B cell (primary cell): ENCODE data around the gene C6orf132. TPM values are rescaled to one million over a fixed set of nuclear protein-coding genes. Genes with fewer than 3 reads are reported as not detected.
A peak's percentile ranks its signal among the peaks of the same experiment; 100 is the strongest.

ENCODE experiments used
- ATAC-seq: fragments of 200-7000 bp; cut with Tn5 transposase; one replicate; pipeline ENCODE4 v1.10.0; 2021; ENCODE audit warnings: low read depth, mild to moderate bottlenecking, moderate number of reproducible peaks, moderate library complexity
- CTCF ChIA-PET: fragments of 350-600 bp; sonication (Branson Sonifier 250); formaldehyde crosslinking; loops from one replicate; lab custom pipeline; 2021; ENCODE audit warnings: antibody characterized with exemption, inconsistent platforms; lab: Charles Lee
- POLR2A ChIA-PET: fragments of 350-600 bp; sonication (Branson Sonifier 250); formaldehyde crosslinking; loops from one replicate; lab custom pipeline; 2021; ENCODE audit warnings: antibody characterized with exemption; lab: Charles Lee
- DNase-seq: peaks from one replicate; pipeline ENCODE4 v3.0.0; 2013
- H2AFZ ChIP-seq: 2 replicates; pipeline ENCODE4 v1.6.1; 2012; ENCODE audit warnings: mild to moderate bottlenecking, low read depth, low read length; ENCODE audit not compliant: insufficient read depth, poor library complexity, severe bottlenecking
- H3K27ac ChIP-seq, 2 donors: 1 replicate in 1 of 2; 2 replicates in 1 of 2; pipeline ENCODE4 v1.5.1; 2012 to 2013; ENCODE audit warnings: low read length in 2 of 2, mild to moderate bottlenecking in 2 of 2, moderate library complexity in 1 of 2
- H3K27me3 ChIP-seq, 4 experiments: fragments of 200-600 bp in 1 of 4; sonication (generic) in 1 of 4; replicated peaks in 1 of 4; 1 replicate in 2 of 4; 2 replicates in 2 of 4; pipeline versions ENCODE4 v1.6.1 to v1.7.0; 2013 to 2016; ENCODE audit warnings: low read length in 3 of 4, mild to moderate bottlenecking in 2 of 4, mixed read lengths in 1 of 4, moderate library complexity in 1 of 4; ENCODE audit not compliant: insufficient read depth in 4 of 4, control insufficient read depth in 3 of 4; ENCODE audit errors: control extremely low read depth in 1 of 4
- H3K36me3 ChIP-seq, 2 experiments: replicated peaks in 1 of 2; 1 replicate in 1 of 2; 2 replicates in 1 of 2; pipeline versions ENCODE4 v1.6.1 to v1.7.1; 2013; ENCODE audit warnings: low read length in 1 of 2; ENCODE audit not compliant: insufficient read depth in 2 of 2, control insufficient read depth in 1 of 2; ENCODE audit errors: control extremely low read depth in 1 of 2, extremely low read depth in 1 of 2
- H3K4me1 ChIP-seq, 2 donors: fragments of 200-600 bp in 1 of 2; sonication (generic) in 1 of 2; 1 replicate in 1 of 2; 2 replicates in 1 of 2; pipeline versions ENCODE4 v1.5.1 to v1.6.1; 2013 to 2017; ENCODE audit warnings: low read length in 2 of 2; ENCODE audit not compliant: control insufficient read depth in 2 of 2, insufficient read depth in 2 of 2
- H3K4me2 ChIP-seq: replicated peaks from 2 replicates; pipeline ENCODE3; 2012; ENCODE audit warnings: mild to moderate bottlenecking, low read depth, low read length; ENCODE audit not compliant: poor library complexity, severe bottlenecking
- H3K4me3 ChIP-seq, 5 experiments: fragments of 200-600 bp in 1 of 5; sonication (generic) in 1 of 5; 1 replicate in 3 of 5; 2 replicates in 2 of 5; pipeline versions ENCODE4 v1.5.1 to v1.7.0; 2011 to 2016; ENCODE audit warnings: low read length in 4 of 5, mild to moderate bottlenecking in 4 of 5, low read depth in 2 of 5, control low read depth in 1 of 5, moderate library complexity in 1 of 5; ENCODE audit not compliant: insufficient read depth in 1 of 5; ENCODE audit errors: control extremely low read depth in 1 of 5, extremely low read depth in 1 of 5
- H3K79me2 ChIP-seq: fragments of 200-600 bp; sonication (generic); one replicate; pipeline ENCODE4 v1.6.0; 2016; ENCODE audit warnings: low read length; ENCODE audit not compliant: control insufficient read depth, insufficient read depth
- H3K9ac ChIP-seq: fragments of 200-600 bp; sonication (generic); 2 replicates; pipeline ENCODE4 v1.6.1; 2017; ENCODE audit warnings: mild to moderate bottlenecking, low read length, moderate library complexity
- H3K9me3 ChIP-seq, 3 donors: one replicate each; pipeline versions ENCODE4 v1.6.1 to v1.7.1; 2013; ENCODE audit warnings: low read length in 2 of 3; ENCODE audit not compliant: control insufficient read depth in 2 of 3, insufficient read depth in 1 of 3; ENCODE audit errors: control extremely low read depth in 1 of 3
- H4K20me1 ChIP-seq: 2 replicates; pipeline ENCODE4 v1.6.0; 2012; ENCODE audit warnings: mild to moderate bottlenecking, low read length; ENCODE audit not compliant: insufficient read depth, control insufficient read depth, poor library complexity, severe bottlenecking
- H3K27ac Mint-ChIP-seq: one replicate; pipeline ENCODE4 v1.8.0; 2021; ENCODE audit warnings: mixed read lengths
- H3K27me3 Mint-ChIP-seq: one replicate; pipeline ENCODE4 v1.8.0; 2021; ENCODE audit warnings: mixed read lengths
- H3K4me1 Mint-ChIP-seq: one replicate; pipeline ENCODE4 v1.8.0; 2021; ENCODE audit warnings: mixed read lengths
- H3K4me3 Mint-ChIP-seq: one replicate; pipeline ENCODE4 v1.8.0; 2021; ENCODE audit warnings: mixed read lengths
- H3K9me3 Mint-ChIP-seq: one replicate; pipeline ENCODE4 v1.8.0; 2022; ENCODE audit warnings: mixed read lengths; ENCODE audit not compliant: insufficient read depth
- CTCF ChIP-seq: fragments of 200-600 bp; IDR thresholded peaks from one replicate; pipeline ENCODE4 v1.8.0; 2022; ENCODE audit warnings: antibody characterized with exemption, mild to moderate bottlenecking
- EZH2 ChIP-seq: IDR thresholded peaks from 2 replicates; pipeline ENCODE4 v1.6.1; 2012; ENCODE audit warnings: borderline replicate concordance, low read depth, mild to moderate bottlenecking, moderate library complexity, low read length; ENCODE audit not compliant: insufficient read depth, poor library complexity, severe bottlenecking
- WGBS: methylation state at CpG from one replicate; pipeline ENCODE4 v1.1.5; 2013; ENCODE audit warnings: missing lambda C conversion rate; ENCODE audit not compliant: insufficient coverage; 5-methylcytosine and 5-hydroxymethylcytosine counted together
- intact Hi-C: fragments of 100-400 bp; cut with micrococcal nuclease; formaldehyde crosslinking; loops from one replicate; pipeline ENCODE4 v1.10.0; 2022
- polyA plus RNA-seq: library from polyadenylated mRNA; depleted of rRNA; stranded (reverse); fragments of >200 nt; gene quantifications from 2 replicates; pipeline ENCODE4 v1.2.3, GENCODE V29; 2012
- total RNA-seq, 2 donors: library from RNA; stranded (reverse); fragments of 120-200 nt in 1 of 2; gene quantifications; 1 replicate in 1 of 2; 2 replicates in 1 of 2; pipeline versions ENCODE4 v1.2.3 to v1.2.4, GENCODE V29; 2013 to 2022

Gene C6orf132
- total and polyA plus RNA-seq, 2 donors (not counting 1 experiment from before 2014, with no cell fraction given) = 0.05 TPM; not detected in 1

GRCh38 chr6:42105156-42105648 lies 37.2 kb downstream of the C6orf132 start:
- intact Hi-C loops = no loop called here
- ATAC-seq = no peak
- H3K9me3 Mint-ChIP-seq = no peaks in the 10 kb centered on the region
- Histone ChIP-seq H3K27ac (no peak overlapping the region), H3K79me2 (no peaks in the 10 kb centered on the region), H3K36me3 (no peaks in the 10 kb centered on the region), H3K4me1 (peaks cover 6 to 11% of the 10 kb centered on the region in 2 donors), H4K20me1 (no peaks in the 10 kb centered on the region), H3K9ac (no peak overlapping the region), H3K4me2 (peak overlapping the region; percentile 91), H2AFZ (peak overlapping the region; percentile 84), H3K9me3 (peaks cover 0 to 9% (median 0%) of the 10 kb centered on the region in 3 donors), H3K4me3 (no peak overlapping the region), H3K27me3 (peaks cover 0 to 25% (median 2%) of the 10 kb centered on the region in 4 experiments)
- no peak for TF ChIP-seq CTCF
- TF ChIP-seq EZH2 = no peak
- H3K4me3 Mint-ChIP-seq = peak overlapping the region; percentile 59
- H3K27me3 Mint-ChIP-seq = peaks cover 21% of the 10 kb centered on the region
- no peak for DNase-seq
- H3K4me1 Mint-ChIP-seq = peaks cover 8% of the 10 kb centered on the region
- 91% methylated on average over 15 of the region's 17 CpGs for WGBS
- H3K27ac Mint-ChIP-seq = no peak overlapping the region
- POLR2A ChIA-PET = interaction anchor here (0.6 kb wide), 1 partner anchor 57 kb away, joined by 3 read pairs; no protein-coding TSS in a partner anchor
- CTCF ChIA-PET = interaction anchor here (0.7 to 2.1 kb wide), 9 partner anchors 10 to 442 kb away, joined by 3 to 10 read pairs (median 5); no protein-coding TSS in a partner anchor

- peak overlapping the region; percentile 66 for H3K9ac ChIP-seq
- POLR2A ChIA-PET = interaction anchor here (0.6 kb wide), 1 partner anchor 57 kb away, joined by 3 read pairs; no protein-coding TSS in a partner anchor
- peak overlapping the region; percentile 59 for H3K4me3 Mint-ChIP-seq
- H3K27ac ChIP-seq = no peak overlapping the region
- CTCF ChIA-PET = interaction anchor here (0.7 to 2.3 kb wide), 13 partner anchors 9 to 443 kb away, joined by 3 to 11 read pairs (median 5); no protein-coding TSS in a partner anchor
- peaks cover 0 to 6% (median 0%) of the 10 kb centered on the region in 3 donors for H3K9me3 ChIP-seq
- no peaks in the 10 kb centered on the region for H4K20me1 ChIP-seq
- peak overlapping the region in 4 of 5 experiments; percentile 37 to 65 (median 50) for H3K4me3 ChIP-seq
- DNase-seq (no peak), ATAC-seq (no peak)
- peaks cover 19% of the 10 kb centered on the region for H3K27me3 Mint-ChIP-seq
- H3K36me3 ChIP-seq = no peaks in the 10 kb centered on the region
- 20% methylated on average over 9 of the region's 16 CpGs for WGBS
- TF ChIP-seq CTCF (no peak), EZH2 (no peak)
- peaks cover 8% of the 10 kb centered on the region for H3K4me1 Mint-ChIP-seq
- H3K79me2 ChIP-seq = no peaks in the 10 kb centered on the region
- peaks cover 0 to 25% (median 2%) of the 10 kb centered on the region in 4 experiments for H3K27me3 ChIP-seq
- H3K4me2 ChIP-seq = peak overlapping the region; percentile 91
- intact Hi-C loops = loop anchor here (1.0 kb wide), 2 partner anchors 62 to 324 kb away; partner anchors contain the start of gene PRICKLE4
- H3K9me3 Mint-ChIP-seq = no peaks in the 10 kb centered on the region
- peak overlapping the region; percentile 84 for H2AFZ ChIP-seq
- no peak overlapping the region for H3K27ac Mint-ChIP-seq
- peaks cover 6 to 11% of the 10 kb centered on the region in 2 donors for H3K4me1 ChIP-seq
These were observed 37.7 kb downstream of the C6orf132 start for GRCh38 chr6:42104804-42105125.
